HFFc6 (cell line): ENCODE results near the gene PRKCE. TPM values are rescaled to one million over a fixed set of nuclear protein-coding genes. Genes with fewer than 3 reads are reported as not detected.

ENCODE experiments used
- DNase-seq: peaks from one replicate; pipeline ENCODE4 v3.0.0-alpha.2; 2018
- H3K27ac Mint-ChIP-seq: 2 replicates; pipeline ENCODE4 v1.8.0; 2020; ENCODE audit warnings: mild to moderate bottlenecking, mixed read lengths
- H3K27me3 Mint-ChIP-seq: 2 replicates; pipeline ENCODE4 v1.8.0; 2021; ENCODE audit warnings: mild to moderate bottlenecking, moderate library complexity, mixed read lengths; ENCODE audit not compliant: insufficient read depth
- H3K36me3 Mint-ChIP-seq: 2 replicates; pipeline ENCODE4 v1.8.0; 2021; ENCODE audit warnings: low read depth, mixed read lengths
- H3K4me1 Mint-ChIP-seq: 2 replicates; pipeline ENCODE4 v1.8.0; 2020; ENCODE audit warnings: low read depth, mixed read lengths
- H3K4me3 Mint-ChIP-seq: 2 replicates; pipeline ENCODE4 v1.8.0; 2020; ENCODE audit warnings: mild to moderate bottlenecking, moderate library complexity, mixed read lengths
- H3K9me3 Mint-ChIP-seq: 2 replicates; pipeline ENCODE4 v1.8.0; 2020; ENCODE audit warnings: mild to moderate bottlenecking, mixed read lengths
- total RNA-seq, 6 experiments: library from RNA; stranded (reverse); fragmentation: NEBNext Ultra II Directional; extraction: Animal tissue kit (Norgen Biotek cat#: 25700); gene quantifications; 2 replicates in 1 of 6; 3 replicates in 5 of 6; pipeline ENCODE4 v1.2.3, GENCODE V29; 2021
- TF ChIP-seq, protein P1 (sequence below): fragments of 200-600 bp; sonication (generic); IDR thresholded peaks from 2 replicates; pipeline ENCODE4 v1.5.0; 2021; ENCODE audit warnings: antibody characterized with exemption, mild to moderate bottlenecking

PRKCE gene
- total RNA-seq, 6 experiments from 2014 or later, result 10.8 to 13.7 (median 12.0) TPM

DNA sequence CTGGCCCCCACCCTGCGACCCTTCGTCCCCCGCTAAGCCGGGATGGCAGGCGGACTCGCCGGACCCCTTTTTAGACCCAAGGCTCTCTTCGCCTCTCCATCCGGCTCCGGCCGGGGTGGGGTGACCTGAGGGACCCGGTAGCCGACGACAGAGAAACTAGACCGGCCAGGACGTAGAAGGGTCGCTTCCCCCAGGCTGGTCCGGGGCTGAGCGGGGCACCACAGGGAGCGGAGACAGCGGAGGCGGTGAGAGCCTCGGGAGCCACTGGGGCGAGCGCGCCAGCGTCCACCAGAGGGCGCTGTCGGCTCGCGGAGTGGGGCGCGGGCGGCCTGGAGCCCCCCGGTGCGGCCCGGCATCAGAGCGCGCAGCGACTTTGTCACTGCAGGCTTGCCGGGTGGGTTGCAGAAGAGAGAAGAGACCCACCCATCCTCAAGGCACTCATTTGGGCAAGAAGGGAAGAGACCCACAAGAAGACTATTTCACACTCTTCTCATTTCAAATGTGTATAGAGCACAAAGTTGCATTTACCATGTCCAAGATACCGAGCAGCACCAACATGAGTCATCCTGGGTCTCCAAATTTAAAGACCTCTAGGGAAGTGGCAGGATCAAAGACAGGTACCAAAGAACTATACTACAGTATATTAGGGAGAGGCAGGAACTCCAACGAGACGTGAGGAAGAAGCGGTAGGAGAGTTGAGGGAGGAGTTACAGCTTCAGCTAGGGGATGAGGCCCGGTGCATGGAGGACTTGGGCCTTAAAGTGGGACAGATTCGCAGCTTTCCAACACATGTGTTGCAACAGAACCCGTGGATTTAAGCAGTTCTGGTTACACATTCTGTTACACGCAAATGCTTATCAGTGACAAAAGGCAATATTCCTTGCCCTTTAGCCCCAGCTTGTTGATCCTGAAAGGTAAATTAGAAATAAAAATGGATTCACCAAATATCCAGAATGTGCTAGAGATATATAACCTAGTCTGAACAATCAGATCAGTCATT lies 7.6 kb upstream of the PRKCE start:
- no peak for DNase-seq
- peaks cover 15% of the 10 kb centered on the region for H3K4me1 Mint-ChIP-seq
- H3K36me3 Mint-ChIP-seq, result no peaks in the 10 kb centered on the region
- H3K9me3 Mint-ChIP-seq, result no peaks in the 10 kb centered on the region
- H3K4me3 Mint-ChIP-seq, result peak overlapping the region; percentile 85
- TF ChIP-seq, protein P1, sequence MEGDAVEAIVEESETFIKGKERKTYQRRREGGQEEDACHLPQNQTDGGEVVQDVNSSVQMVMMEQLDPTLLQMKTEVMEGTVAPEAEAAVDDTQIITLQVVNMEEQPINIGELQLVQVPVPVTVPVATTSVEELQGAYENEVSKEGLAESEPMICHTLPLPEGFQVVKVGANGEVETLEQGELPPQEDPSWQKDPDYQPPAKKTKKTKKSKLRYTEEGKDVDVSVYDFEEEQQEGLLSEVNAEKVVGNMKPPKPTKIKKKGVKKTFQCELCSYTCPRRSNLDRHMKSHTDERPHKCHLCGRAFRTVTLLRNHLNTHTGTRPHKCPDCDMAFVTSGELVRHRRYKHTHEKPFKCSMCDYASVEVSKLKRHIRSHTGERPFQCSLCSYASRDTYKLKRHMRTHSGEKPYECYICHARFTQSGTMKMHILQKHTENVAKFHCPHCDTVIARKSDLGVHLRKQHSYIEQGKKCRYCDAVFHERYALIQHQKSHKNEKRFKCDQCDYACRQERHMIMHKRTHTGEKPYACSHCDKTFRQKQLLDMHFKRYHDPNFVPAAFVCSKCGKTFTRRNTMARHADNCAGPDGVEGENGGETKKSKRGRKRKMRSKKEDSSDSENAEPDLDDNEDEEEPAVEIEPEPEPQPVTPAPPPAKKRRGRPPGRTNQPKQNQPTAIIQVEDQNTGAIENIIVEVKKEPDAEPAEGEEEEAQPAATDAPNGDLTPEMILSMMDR, result peak; percentile 100
- H3K27ac Mint-ChIP-seq, result peak overlapping the region; percentile 9; the same call in 1 of the 2 replicates
- peaks cover 13% of the 10 kb centered on the region for H3K27me3 Mint-ChIP-seq

DNA sequence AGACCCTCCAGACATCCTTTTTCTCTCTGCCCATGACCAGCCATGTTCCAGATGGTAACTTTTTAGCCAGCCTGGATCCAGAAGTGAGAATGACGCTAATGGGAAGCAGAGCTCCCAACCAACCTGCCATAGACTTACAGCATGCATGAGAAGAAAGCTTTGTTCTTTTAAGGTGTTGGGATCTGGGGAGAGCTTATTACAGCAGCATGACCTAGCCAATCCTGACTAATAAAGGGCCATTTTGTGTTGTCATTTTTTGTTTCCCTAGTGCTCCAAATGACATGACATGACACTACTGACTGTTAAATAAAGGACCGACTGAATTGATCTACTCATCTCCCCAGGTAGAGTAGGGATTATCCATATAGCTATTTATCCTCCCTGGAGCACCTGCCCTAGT lies 5.2 kb upstream of the PRKCE start:
- H3K4me1 Mint-ChIP-seq, result peaks cover 23% of the 10 kb centered on the region
- no peaks in the 10 kb centered on the region for H3K9me3 Mint-ChIP-seq
- TF ChIP-seq, protein P1, result 0 out of 2 replicates have a peak, but pooled peaks have one; percentile 35
- H3K4me3 Mint-ChIP-seq, result no peak overlapping the region
- no peaks in the 10 kb centered on the region for H3K36me3 Mint-ChIP-seq
- H3K27ac Mint-ChIP-seq, result no peak overlapping the region
- H3K27me3 Mint-ChIP-seq, result peaks cover 3% of the 10 kb centered on the region
- DNase-seq, result no peak

DNA sequence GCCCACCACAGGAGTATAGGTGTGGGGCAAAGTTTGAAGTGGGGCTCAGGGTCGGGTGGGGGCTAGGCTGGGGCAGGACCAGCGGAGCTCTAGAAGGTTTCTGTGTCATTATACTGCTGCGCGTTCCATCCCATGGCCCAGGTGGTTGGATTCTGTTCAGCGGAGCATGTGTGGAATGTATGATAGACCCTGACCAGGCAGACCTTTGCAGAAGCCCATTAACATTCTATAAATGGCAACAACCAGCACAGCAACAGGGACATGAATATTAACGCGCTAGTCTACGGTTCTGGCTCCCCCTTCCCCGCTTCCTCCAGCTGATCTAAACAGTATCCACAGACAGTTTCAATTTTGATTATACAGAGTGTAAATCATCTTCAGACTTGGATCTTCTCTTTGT lies 4.1 kb upstream of the PRKCE start:
- no peak overlapping the region for H3K27ac Mint-ChIP-seq
- no peaks in the 10 kb centered on the region for H3K36me3 Mint-ChIP-seq
- H3K9me3 Mint-ChIP-seq, result no peaks in the 10 kb centered on the region
- no peak for DNase-seq
- H3K27me3 Mint-ChIP-seq, result peaks cover 3% of the 10 kb centered on the region
- H3K4me3 Mint-ChIP-seq, result no peak overlapping the region
- TF ChIP-seq, protein P1, result no peak
- H3K4me1 Mint-ChIP-seq, result peaks cover 26% of the 10 kb centered on the region

DNA sequence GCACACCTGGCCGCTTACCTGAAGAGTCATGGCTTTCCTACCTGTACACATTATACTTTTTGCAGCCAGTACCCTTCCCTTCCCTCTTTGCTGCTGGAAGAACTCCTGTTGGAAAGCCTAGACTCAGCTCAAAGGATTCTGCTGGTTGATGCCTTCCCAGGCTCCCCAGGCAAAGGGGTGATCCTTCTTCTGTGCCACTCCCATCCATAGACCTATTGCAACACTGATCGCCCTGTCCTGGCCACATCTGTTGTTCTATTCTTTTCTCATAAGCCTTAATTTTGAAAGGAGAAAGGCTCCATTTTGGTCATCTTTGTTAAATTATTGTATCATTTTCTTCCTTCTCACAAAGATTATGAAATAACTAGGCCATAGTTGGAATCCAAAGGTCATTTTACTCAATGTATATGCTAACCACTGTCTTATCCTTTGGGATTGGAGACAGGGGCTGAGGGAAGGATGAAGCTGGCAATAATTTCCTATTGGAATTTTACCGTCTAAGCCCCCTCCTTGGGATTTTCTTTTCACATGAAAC lies 3.4 kb upstream of the PRKCE start:
- peaks cover 5% of the 10 kb centered on the region for H3K27me3 Mint-ChIP-seq
- H3K4me1 Mint-ChIP-seq, result peaks cover 30% of the 10 kb centered on the region
- H3K4me3 Mint-ChIP-seq, result no peak overlapping the region
- TF ChIP-seq, protein P1, result no peak
- no peaks in the 10 kb centered on the region for H3K36me3 Mint-ChIP-seq
- no peak for DNase-seq
- H3K9me3 Mint-ChIP-seq, result no peaks in the 10 kb centered on the region
- H3K27ac Mint-ChIP-seq, result no peak overlapping the region

DNA sequence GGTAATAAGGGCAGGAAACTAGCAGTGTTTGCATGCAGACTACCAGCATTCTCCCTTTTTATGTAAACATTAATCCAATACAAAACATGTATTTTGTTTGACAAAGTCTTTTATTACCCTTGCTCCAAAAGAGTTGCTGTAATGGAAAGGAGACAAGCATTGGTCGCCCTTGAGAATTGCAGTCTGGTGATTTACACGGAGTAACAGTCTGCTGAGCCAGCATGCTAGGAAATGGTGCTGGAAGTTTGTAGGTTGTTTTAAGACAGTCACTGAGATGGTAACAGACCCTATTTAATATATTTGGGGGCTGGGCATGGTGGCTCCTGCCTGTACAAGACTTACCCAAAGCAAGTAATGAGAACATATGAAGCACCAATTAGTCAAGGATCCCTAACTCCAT lies 2.8 kb upstream of the PRKCE start:
- no peak for DNase-seq
- H3K9me3 Mint-ChIP-seq, result no peaks in the 10 kb centered on the region
- H3K27ac Mint-ChIP-seq, result no peak overlapping the region
- H3K4me1 Mint-ChIP-seq, result peaks cover 30% of the 10 kb centered on the region
- TF ChIP-seq, protein P1, result no peak
- H3K36me3 Mint-ChIP-seq, result no peaks in the 10 kb centered on the region
- H3K27me3 Mint-ChIP-seq, result peaks cover 3% of the 10 kb centered on the region
- H3K4me3 Mint-ChIP-seq, result no peak overlapping the region
